ENCODE measurements around the gene SGIP1. TPM values are rescaled to one million over a fixed set of nuclear protein-coding genes. Genes with fewer than 3 reads are reported as not detected.

The SGIP1 gene
- total RNA-seq, 6 experiments from 2014 or later: 0.09 to 1.3 (median 1.1) TPM; not detected in 1

DNA sequence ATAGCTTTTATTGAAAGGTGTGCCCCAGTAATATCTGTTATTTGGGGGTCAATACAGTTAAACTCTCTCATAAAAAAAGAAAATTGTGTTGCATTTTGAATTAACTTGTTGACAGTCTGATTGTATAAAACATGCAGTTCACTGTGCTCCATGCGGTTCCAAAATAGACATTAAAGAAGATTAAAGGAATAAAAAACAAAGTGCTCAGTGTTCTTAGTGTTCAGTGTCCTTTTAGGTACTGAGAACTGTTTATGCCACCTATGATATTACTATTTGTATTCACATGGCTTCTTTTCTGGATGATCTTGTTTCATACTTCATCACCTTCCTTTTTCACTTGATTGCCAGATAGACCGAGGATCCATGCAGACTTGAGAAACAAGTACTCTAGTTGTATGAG is 15.3 kb upstream of the SGIP1 start:
- Histone ChIP-seq H3K36me3 (no peaks in the 10 kb centered on the region), H3K27me3 (no peaks in the 10 kb centered on the region), H3K27ac (no peak overlapping the region), H3K4me1 (no peaks in the 10 kb centered on the region), H3K4me3 (no peak overlapping the region), H3K9me3 (no peaks in the 10 kb centered on the region)
- intact Hi-C loops (cut with DNase I): no loop called here
- TF ChIP-seq POLR2A (IDR thresholded peaks at IDR 0.05): no peak
- DNase-seq (no peak), ATAC-seq (no peak)
- 78% methylated on average over 2 of the region's 2 CpGs for WGBS (ENCODE audit: insufficient coverage, low coverage, low lambda C conversion rate, missing lambda C conversion rate)

DNA sequence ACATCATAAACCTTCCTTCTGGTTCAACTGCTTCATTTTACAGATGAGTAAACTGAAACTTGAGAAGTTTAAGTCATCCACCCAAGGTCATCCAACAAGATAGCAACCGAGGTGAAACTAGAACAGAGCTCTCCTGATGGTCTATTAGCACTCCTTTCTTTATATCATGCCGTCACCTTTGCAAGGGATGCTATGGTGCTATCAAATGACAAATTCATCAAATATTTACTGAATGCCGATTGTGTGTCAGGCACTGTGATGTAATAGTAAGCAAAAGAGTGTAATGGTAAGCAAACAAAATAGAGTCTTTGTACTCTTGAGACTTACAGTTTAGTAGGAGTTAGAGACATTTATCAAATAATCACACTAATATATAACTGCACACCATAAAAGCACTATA is 14.0 kb upstream of the SGIP1 start:
- Histone ChIP-seq H3K36me3 (no peaks in the 10 kb centered on the region), H3K27me3 (no peaks in the 10 kb centered on the region), H3K4me1 (no peaks in the 10 kb centered on the region), H3K9me3 (no peaks in the 10 kb centered on the region), H3K4me3 (no peak overlapping the region), H3K27ac (no peak overlapping the region)
- DNase-seq (no peak), ATAC-seq (peak in 1 of 4 donors; percentile 94)
- intact Hi-C loops (cut with DNase I): loop anchor here in 1 of 2 donors (5.0 kb wide), 1 partner anchor 52 kb away; no protein-coding TSS in a partner anchor
- TF ChIP-seq POLR2A (IDR thresholded peaks at IDR 0.05): no peak
- TF ChIP-seq, protein P1, sequence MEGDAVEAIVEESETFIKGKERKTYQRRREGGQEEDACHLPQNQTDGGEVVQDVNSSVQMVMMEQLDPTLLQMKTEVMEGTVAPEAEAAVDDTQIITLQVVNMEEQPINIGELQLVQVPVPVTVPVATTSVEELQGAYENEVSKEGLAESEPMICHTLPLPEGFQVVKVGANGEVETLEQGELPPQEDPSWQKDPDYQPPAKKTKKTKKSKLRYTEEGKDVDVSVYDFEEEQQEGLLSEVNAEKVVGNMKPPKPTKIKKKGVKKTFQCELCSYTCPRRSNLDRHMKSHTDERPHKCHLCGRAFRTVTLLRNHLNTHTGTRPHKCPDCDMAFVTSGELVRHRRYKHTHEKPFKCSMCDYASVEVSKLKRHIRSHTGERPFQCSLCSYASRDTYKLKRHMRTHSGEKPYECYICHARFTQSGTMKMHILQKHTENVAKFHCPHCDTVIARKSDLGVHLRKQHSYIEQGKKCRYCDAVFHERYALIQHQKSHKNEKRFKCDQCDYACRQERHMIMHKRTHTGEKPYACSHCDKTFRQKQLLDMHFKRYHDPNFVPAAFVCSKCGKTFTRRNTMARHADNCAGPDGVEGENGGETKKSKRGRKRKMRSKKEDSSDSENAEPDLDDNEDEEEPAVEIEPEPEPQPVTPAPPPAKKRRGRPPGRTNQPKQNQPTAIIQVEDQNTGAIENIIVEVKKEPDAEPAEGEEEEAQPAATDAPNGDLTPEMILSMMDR (IDR thresholded peaks at IDR 0.05): no peak
- 28% methylated on average over 3 of the region's 3 CpGs for WGBS (ENCODE audit: insufficient coverage, low coverage, low lambda C conversion rate, missing lambda C conversion rate)

DNA sequence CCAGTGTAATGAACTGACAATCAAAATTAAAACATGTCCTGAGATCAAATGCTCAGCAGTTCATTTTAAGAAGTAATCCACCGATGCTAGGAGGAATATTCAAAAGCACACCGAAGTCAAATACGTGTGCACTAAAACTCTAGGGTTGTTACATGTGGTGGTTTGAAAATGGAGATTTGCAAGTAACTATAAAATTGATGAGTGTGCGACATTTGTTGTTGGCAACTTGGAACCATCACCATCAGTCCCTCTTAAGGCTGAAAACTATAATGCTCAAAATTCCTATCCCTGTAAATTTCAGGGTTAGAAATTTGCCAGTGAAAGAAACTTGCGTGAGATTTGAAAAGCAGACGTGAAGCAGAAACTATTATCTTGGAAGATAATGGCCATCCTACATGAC is 13.3 kb upstream of the SGIP1 start:
- Histone ChIP-seq H3K27ac (no peak overlapping the region), H3K36me3 (no peaks in the 10 kb centered on the region), H3K4me3 (no peak overlapping the region), H3K9me3 (no peaks in the 10 kb centered on the region), H3K4me1 (no peaks in the 10 kb centered on the region), H3K27me3 (no peaks in the 10 kb centered on the region)
- TF ChIP-seq, protein P1 (IDR thresholded peaks at IDR 0.05): no peak
- TF ChIP-seq POLR2A (IDR thresholded peaks at IDR 0.05): no peak
- DNase-seq: no peak
- ATAC-seq: no peak
- intact Hi-C loops (cut with DNase I): loop anchor here in 1 of 2 donors (5.0 kb wide), 1 partner anchor 52 kb away; no protein-coding TSS in a partner anchor
- 75% methylated on average over 6 of the region's 6 CpGs for WGBS (ENCODE audit: insufficient coverage, low coverage, low lambda C conversion rate, missing lambda C conversion rate)

DNA sequence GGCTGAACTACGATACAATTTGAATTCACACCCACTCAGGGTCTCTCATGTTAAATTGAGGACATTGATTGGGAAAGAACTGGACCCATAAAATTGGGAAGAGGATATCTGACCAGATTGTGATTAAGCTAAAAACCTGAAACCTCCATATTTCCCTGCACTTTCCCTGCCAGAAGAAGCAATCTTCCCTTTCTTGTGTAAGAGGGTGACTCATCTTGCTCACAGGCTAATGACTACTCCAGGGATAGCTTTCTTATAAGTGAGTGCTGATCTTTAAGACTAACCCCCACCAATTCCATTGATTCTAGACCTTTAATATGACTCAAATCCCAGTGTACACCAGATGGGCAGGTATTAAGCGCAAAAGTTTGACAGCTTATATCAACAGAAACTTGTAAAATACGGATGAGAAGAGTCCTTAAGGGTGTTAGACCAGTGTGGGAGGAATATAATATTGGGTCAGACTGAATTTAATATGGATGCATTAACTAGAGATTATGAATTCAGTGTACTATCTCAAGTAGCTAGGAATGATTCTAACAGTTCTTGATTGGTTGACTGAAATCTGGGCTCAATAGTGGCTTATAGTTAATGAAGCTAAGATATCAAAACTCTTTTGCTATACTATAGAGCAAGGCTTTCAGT is 12.1 kb upstream of the SGIP1 start:
- WGBS (ENCODE audit: insufficient coverage, low coverage, low lambda C conversion rate, missing lambda C conversion rate): 81% methylated on average over 3 of the region's 3 CpGs
- no peak for ATAC-seq
- Histone ChIP-seq H3K4me3 (no peak overlapping the region), H3K9me3 (no peaks in the 10 kb centered on the region), H3K27me3 (no peaks in the 10 kb centered on the region), H3K27ac (no peak overlapping the region), H3K4me1 (no peaks in the 10 kb centered on the region), H3K36me3 (no peaks in the 10 kb centered on the region)
- DNase-seq: no peak
- intact Hi-C loops (cut with DNase I): loop anchor here in 1 of 2 donors (5.0 kb wide), 1 partner anchor 50 kb away; no protein-coding TSS in a partner anchor
- no peak for TF ChIP-seq POLR2A (IDR thresholded peaks at IDR 0.05)
- TF ChIP-seq, protein P1 (IDR thresholded peaks at IDR 0.05): no peak

DNA sequence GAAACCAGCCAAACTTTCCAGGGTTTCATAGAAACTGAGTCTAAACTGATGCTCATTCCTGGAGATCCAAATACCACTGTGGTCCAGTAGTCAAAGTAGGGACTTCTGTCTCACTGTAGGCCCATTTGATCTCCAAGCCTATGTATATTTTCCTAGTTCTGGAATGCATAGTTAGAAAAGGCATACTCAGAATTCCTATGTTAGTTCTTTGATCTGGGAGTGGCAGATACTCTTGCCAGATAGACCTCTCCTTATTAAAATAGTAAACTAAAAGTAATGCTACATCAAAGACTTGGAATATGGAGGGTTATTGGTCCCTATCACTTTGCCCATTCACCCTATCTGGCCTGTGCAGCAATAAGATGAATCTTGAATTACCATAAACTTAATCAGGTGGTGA is 10.4 kb upstream of the SGIP1 start:
- DNase-seq: no peak

More for the DNA sequence above, 10.4 kb upstream of the SGIP1 start:
- ATAC-seq: no peak
- no peaks in the 10 kb centered on the region for H3K27me3 ChIP-seq
- TF ChIP-seq, protein P1 (IDR thresholded peaks at IDR 0.05): no peak
- no peak for TF ChIP-seq POLR2A (IDR thresholded peaks at IDR 0.05)
- no peaks in the 10 kb centered on the region for H3K36me3 ChIP-seq
- H3K4me3 ChIP-seq: no peak overlapping the region
- no peak overlapping the region for H3K27ac ChIP-seq
- intact Hi-C loops (cut with DNase I): loop anchor here in 1 of 2 donors (5.0 kb wide), 1 partner anchor 49 kb away; no protein-coding TSS in a partner anchor
- H3K9me3 ChIP-seq: no peaks in the 10 kb centered on the region
- no peaks in the 10 kb centered on the region for H3K4me1 ChIP-seq
